HG03378 (cell line): Measurements from ENCODE around the gene DPP3.

Experiments used
- ATAC-seq: cut with Tn5 transposase; IDR thresholded peaks from one replicate; pipeline ENCODE4 v1.9.1; 2021; ENCODE audit warnings: mild to moderate bottlenecking, moderate library complexity; ENCODE audit not compliant: unreplicated experiment

Gene DPP3

DNA sequence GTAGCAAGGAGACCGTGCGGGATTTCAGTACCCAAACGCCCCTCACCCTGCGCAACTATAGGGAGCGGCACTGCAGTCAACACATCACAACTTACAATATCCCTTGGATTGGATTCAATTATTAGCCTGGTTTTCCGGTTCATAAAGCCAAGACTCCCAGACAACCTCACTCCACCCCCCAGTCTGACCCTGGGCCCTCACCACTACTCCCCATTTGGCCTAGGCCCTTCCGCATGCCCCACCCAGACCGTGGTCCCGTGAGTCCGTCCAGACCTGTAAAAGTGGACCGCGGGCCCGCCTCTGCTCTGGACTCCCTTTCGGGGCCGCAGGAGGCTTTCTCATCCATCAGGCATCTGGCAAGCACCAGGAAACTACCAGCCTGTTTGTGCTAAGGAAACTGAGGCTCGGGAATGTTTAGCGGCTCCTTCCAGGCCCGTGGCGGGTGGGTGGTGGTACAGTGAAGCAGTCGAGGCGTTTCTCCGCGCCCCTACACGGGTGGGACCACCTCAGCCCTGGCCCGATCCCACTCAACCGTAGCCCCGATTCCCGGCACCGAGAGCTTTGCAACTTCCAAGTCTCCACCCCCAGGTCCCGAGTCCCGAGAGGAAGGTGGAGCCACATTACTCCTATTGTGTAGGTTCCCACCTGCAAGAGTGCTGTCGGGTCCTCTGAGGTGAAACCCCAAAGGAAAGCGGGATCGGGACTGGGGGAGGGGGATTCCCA, 679 bp upstream of the DPP3 start:
- ATAC-seq: no peak

DNA sequence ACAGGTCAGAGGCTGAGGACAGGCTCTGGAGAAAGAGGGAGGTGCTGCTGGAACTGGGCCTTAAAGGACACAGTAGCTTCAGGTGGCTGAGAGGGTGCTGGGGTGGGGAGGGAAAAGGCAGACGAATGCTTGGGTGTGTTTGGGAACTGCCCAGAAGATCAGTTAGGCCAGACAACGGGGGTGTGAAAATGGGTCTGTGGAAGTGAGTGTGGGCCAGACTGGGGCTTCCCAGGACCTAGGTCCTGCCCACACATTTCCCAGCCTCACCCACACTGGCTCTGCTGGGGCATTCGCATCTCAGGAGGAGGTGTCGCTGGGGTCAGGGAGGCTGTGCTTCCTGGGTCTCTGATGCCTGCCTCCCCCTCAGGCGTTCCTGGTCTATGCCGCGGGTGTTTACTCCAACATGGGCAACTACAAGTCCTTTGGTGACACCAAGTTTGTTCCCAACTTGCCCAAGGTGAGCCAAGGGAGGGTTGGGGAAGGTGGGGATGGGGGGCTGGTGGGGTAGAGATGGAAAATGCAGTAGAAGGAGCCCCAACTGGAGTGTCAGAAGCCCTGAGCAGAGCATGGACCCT, 4.7 kb downstream of the DPP3 start:
- no peak for ATAC-seq

DNA sequence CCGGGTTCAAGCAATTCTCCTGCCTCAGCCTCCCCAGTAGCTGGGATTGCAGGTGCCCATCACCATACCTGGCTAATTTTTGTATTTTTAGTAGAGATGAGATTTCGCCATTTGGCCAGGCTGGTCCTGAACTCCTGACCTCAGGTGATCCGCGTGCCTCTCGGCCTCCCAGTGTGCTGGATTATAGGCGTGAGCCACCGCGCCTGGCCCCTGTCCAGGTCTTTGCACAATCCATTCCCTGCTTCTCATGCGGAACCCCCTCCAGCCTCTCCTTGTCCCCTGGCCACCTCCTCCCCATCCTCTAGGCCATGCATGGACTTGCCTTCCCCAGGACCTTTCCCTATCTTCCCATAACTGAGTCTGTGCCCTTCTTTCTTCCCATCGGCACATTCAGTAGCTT, 8.7 kb downstream of the DPP3 start:
- ATAC-seq: no peak

DNA sequence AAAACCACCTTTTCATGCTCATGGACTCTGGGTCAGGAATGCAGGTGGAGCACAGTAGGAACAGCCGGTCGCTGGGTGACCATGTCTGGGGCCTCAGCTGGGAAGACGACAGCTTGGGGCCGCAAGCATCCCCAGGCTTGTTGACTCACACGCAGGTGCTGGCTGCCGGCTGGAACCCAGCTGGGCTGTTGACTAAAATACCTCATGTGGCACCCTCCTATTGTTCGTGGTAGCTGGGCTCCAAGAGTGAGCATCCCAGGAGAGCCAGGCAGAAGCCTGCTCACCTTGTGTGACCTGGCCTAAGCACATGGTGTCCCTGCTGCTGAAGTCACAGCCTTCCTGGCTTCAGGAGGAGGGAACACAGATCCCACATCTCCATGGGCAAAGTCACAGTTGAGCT, 9.4 kb downstream of the DPP3 start:
- no peak for ATAC-seq

DNA sequence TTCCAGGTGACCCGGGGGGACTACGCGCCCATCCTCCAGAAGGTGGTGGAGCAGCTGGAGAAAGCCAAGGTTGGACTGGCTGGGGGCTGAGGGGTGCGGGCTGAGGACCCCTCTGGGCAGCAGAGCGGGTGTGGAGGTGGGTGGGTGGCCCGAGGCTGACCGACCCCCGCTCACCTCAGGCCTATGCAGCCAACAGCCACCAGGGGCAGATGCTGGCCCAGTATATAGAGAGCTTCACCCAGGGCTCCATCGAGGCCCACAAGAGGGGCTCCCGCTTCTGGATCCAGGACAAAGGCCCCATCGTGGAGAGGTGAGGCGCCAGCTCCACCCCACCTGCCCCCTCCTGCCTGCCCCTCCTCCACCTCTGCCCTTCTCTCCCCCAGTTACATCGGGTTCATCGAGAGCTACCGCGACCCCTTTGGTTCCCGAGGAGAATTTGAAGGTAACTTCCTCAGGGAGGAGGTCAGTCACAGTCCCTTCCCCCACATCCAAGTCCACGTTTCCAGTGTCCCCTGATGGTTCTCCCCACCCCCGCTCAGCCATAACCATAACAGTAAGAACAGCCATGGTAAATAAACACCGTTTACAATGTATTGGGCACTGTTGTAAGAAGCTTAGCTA, 11.2 kb downstream of the DPP3 start:
- ATAC-seq: no peak

DNA sequence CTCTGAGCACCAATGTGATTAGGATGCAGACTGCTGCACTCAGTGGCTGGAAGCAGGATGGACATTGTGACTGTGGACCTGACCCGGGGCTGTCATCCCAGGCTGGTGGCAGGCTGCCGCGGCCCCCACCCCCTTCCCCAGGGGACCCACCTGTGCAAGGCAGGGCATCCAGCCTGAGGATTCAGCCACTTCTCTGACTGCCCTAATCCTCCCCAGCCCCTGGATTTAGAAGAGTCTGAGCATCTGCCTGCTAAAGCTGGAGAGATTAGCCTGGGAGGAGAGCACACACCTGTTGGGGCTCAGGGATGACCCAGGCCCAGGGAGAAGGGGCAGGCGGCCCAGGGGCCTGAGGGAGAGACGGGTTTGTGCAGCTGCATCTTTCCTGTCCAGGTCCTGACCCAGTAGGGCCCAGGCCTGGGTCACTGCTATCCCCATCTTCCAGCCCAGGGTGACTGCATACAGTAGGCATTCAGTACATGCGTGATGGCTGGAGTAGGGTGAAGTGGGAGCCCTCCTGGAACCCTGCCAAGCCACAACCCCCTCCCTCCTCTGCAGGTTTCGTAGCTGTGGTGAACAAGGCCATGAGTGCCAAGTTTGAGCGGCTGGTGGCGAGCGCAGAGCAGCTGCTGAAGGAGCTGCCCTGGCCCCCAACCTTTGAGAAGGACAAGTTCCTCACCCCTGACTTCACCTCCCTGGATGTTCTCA, 12.1 kb downstream of the DPP3 start:
- ATAC-seq: no peak

DNA sequence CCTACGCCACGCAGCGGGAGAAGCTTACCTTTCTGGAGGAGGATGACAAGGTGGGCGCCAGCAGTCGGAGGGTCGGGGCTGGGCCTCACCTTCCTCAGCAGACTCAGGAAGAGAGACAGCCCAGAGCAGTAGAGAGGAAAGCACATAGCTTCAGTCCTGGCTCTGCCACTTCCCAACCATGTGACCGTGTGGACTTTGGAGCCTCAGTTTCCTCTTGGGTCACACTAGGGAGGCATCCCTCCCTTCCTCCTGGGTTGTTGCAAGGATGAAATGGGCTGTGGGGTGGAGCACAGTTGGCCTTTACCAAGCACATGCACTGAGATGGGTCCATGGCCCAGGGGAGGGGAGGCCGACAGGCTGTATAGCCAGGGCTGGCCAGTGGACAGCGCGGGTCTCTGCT, 12.9 kb downstream of the DPP3 start:
- no peak for ATAC-seq

DNA sequence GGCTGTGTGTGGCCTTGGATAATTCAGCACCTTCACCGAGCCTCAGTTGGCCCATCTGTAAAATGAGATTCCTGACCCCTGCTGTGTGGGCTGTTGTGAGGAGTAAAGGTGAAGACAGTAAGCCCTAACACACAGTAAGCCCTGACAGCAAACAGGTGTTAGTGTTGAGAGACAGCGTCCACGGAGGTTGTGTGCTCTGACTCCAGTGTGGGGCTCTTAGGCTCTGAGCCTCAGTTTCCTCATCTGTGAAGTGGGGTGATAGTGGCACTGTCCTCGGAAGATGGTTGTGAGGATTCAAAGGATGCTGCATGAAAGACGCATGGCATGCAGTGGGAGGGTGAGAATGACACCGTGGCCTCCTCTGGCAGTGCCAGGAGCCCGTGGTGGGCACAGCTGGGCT, 14.2 kb downstream of the DPP3 start:
- no peak for ATAC-seq

DNA sequence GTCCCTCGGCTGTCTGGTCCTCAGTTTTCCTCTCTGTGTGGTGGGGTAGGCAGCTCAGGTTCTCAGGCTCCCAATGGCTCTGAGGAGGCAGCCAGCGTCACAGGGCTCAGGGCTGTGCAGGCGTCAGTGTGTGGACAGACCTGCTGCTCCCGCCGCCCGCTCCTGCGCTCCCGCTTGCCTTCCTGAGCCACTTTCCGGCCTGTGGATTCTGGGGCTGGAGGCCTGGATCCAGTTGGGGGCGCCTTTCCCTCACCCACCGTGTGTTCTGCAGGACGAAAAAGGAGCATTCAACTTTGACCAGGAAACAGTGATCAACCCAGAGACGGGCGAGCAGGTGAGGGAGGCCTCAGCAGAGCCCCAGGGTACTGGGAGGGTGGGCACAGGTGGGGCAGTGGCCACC, 14.7 kb downstream of the DPP3 start:
- ATAC-seq: no peak

DNA sequence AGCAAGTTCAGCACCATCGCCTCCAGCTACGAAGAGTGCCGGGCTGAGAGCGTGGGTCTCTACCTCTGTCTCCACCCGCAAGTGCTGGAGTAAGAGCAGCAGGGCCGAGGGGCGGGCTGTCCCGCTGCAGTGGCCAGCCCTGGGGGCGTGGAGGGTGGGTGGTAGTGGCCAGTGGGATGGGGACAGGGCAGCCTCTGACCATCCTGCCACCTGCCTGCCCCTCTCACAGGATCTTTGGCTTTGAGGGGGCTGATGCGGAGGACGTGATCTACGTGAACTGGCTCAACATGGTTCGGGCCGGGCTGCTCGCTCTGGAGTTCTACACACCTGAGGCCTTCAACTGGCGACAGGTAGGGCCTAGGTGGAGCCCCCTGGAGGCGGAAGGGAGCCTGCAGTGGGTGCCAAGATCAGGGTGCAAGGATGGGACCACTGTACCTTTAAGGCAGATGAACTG, 15.2 kb downstream of the DPP3 start:
- no peak for ATAC-seq

DNA sequence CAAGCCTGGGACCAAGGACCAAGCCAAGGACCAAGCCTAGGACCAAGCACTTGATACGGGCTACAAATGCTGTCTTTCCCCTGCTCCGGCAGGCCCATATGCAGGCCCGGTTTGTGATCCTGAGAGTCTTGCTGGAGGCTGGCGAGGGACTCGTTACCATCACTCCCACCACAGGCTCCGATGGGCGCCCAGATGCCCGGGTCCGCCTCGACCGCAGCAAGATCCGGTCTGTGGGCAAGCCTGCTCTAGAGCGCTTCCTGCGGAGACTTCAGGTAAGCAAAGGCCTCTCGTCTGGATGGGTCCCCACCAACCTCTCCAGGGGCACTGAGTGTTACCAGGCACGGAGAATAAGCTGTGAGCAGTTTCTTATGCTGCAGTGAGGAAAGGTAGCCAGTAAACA, 17.0 kb downstream of the DPP3 start:
- no peak for ATAC-seq

DNA sequence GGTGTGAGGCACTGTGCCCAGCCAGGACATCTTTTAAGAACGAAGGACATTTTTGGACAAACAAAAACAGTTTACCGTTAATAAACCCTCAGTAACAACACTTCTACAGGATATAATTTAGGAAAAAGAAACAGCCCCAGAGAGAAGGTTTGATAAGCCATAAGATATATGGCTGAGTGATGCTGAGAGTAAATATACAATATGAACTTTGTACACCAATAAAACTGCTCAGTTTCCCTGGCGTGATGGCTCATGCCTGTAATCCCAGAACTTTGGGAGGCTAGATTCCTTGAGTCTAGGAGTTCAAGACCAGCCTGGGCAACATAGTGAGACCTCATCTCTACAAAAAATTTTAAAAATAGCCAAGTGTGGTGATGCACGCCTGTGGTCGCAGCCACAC, 18.3 kb downstream of the DPP3 start:
- ATAC-seq: no peak

DNA sequence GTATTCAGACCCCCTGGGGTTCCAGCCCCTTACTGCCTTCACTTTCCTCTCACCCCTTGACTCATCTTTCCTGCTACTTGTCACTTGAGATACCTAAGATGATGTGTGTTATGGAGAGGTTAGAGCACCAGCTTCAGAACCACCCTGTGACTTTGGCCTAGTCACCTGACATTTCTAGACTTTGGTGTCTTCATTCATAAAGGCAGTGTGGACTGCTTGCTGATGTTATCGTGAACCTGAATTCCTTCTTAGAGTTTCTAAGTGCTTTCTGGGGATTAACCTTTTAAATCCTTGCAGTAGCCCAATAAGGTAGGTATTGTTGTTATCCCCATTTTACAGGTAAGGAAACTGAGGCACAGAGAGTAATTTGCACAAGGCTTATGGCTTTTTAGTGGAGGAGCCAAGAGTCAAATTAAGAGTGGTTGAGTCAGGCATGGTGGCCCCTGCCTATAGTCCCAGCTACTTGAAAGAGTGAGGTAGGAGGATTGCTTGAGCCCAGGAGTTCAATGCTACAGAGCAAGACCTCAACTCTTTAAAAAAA, 25.1 kb downstream of the DPP3 start:
- ATAC-seq: no peak

DNA sequence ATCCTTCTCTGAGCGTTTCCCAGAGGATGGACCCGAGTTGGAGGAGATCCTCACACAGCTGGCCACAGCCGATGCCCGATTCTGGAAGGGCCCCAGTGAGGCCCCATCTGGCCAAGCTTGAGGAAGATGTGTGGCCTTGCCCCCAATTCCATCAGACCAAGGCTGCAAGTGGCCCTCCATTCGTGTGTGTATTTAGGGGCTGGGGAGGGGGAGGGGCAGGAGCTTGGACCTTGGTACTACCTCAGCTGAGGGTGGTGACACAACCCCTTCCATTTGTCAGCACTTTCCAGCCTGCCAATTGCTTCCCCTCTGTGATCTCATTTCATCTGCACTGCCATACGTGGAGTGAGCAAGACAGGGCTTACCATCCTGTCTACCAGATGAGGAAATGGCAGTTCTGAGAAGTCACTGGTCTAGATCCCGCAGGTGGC, 28.9 kb downstream of the DPP3 start:
- ATAC-seq: no peak

DNA sequence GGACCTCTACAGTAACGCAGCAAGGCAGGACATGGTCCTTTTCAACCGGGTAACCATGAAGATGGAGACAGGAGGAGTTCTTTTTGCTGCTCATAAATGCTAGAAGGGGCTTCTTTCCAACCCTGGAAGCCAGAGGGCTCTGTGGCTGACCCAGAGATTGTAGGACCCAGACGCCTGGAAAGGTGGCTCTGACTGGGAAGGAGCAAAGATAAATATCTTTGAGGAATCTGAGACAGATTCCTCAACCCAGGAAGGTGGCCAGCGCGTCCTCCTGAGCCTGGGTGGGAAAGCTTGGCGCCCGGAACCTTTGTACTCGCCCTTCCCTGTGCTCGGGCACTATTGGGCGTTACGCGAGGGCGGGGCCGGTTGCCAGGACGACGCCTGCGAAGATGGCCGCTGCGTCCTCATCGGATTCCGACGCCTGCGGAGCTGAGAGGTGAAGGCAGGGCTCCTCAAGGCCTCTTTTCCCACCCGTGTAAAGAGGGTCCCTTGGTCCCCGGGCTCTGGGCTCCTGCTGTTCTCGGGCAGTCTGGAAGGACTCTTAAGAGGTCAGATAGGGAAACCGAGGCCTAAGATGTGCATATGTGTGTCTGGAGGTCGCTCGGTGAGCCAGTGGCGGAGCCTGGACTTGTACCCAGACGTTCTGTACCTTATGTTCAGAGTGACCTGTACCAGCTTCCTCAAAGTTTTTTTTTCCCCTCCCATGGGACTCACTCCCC, 30.2 kb downstream of the DPP3 start, which contains the start of gene BBS1:
BBS1 (plus strand) TSS at position 365 of the 719 bp plus-strand sequence; CDS start at position 390, 25 bp downstream.
- ATAC-seq: peak; percentile 69

DNA sequence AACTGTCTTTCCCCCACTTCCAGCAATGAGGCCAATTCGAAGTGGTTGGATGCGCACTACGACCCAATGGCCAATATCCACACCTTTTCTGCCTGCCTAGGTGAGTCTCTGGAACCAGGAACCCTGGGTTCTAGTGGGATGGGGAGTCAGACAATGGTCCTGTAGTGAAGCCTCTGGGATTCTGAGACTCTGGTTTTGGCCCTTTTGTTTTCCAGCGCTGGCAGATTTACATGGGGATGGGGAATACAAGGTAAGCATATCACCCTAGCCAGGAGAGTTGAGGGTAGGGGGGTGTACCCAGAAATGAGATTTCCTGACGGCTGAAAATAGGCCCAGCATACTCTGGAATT, 30.7 kb downstream of the DPP3 start:
- ATAC-seq: no peak

DNA sequence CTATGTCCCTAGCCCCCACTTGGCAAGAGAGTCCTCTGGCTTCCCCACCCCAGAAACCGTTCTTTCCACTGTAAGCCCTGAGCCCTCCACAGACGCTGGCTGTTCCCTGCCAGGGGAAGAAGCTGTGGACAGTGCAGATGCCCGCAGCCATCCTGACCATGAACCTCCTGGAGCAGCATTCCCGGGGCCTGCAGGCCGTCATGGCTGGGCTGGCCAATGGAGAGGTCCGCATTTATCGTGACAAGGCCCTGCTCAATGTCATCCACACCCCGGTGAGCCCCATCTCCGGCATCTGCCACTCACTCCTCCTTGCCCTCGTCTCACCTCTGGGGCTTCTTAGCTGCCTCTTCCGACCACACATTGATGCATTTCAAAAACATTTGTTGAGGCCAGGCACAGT, 43.4 kb downstream of the DPP3 start:
- no peak for ATAC-seq

DNA sequence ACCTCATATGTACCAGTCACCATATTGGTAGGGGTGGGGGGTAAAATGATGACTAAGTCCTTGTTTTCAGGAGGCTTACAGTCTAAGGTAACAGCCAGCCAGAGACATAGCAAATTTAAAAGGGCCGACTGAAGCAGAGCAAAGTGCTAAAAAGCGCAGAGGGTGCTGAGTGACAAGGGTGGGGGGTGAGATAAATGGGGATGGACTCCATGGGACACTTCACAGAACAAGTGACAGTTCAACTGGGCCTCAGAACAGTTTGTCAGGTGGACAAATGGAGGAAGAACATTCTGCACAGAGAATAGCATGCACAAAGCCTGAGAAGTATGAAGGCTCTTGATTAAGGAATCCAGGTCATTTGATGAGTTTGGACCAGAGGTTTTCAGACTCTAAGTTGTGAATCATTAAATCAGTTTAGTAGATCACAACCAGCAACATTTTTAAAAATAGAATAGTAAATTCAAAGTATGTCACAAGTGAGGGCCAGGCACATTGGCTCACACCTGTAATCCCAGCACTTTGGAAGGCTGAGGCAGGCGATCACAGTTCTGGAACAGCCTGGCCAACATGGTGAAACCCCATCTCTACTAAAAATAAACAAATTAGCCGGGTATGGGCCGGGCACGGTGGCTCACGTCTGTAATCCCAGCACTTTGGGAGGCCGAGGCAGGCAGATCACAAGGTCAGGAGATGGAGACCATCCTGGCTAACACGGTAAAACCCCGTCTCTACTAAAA, 44.2 kb downstream of the DPP3 start:
- ATAC-seq: no peak

DNA sequence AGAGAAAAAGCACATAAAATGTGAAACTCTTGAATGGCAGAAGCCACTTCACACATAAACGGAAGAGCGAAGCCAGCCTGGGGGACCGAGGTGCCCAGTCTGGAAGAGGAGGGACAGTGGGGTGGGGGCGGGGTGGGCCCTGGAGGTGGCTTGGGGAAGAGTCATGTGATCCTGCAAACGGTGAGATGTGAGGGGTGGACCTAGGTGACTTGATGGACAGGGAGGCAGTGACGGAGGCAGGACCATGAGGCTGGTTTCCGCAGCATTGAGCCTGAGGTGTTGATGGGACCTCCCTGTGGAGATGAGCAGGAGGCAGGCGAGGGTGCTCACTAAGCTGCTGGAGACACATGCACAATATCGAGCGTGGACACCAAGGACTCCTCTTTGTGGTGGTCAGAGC, 48.8 kb downstream of the DPP3 start:
- ATAC-seq: no peak

DNA sequence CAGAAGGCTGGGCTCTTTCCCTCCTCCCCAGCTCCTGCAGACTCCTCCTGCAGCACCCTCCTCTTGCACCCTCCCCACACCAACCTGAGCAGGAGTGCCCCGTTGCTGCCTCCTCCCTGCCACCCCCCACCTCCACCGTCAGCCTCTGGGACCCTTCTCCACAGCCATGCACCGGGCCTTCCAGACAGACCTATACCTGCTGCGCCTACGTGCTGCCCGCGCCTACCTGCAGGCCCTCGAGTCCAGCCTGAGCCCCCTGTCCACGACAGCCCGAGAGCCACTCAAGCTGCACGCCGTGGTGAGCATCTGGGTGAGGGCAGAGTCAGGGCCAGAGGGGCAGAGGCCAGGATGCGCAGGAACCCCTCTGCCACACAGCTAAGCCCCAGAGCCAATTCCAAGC, 49.4 kb downstream of the DPP3 start:
- no peak for ATAC-seq
